Transverse colon (tissue), 4 donors: Measurements from ENCODE around the gene FRYL.

Source experiments
- EP300 ChIP-seq: sonication (generic); formaldehyde crosslinking; IDR thresholded peaks from one replicate; pipeline ENCODE4 v1.6.1; 2017; ENCODE audit warnings: antibody characterized with exemption, low read depth
- POLR2A ChIP-seq: fragments of 450-650 bp; IDR thresholded peaks from one replicate; pipeline ENCODE4 v1.6.1; 2016; ENCODE audit warnings: antibody characterized with exemption, mild to moderate bottlenecking, moderate library complexity
- POLR2AphosphoS5 ChIP-seq, 3 donors: sonication (generic); formaldehyde crosslinking; IDR thresholded peaks; one replicate each; pipeline ENCODE4 v1.6.1; 2016; ENCODE audit warnings: antibody characterized with exemption in 3 of 3
- TF ChIP-seq, protein P1 (sequence below), 5 experiments: fragments of 200-600 bp in 3 of 5; fragments of 450-650 bp in 2 of 5; sonication (generic) in 3 of 5; IDR thresholded peaks; 1 replicate in 2 of 5; 2 replicates in 3 of 5; pipeline ENCODE4 v1.5.1; 2016 to 2017; ENCODE audit warnings: antibody characterized with exemption in 5 of 5, inconsistent platforms in 3 of 5, mild to moderate bottlenecking in 2 of 5, moderate library complexity in 1 of 5

DNA sequence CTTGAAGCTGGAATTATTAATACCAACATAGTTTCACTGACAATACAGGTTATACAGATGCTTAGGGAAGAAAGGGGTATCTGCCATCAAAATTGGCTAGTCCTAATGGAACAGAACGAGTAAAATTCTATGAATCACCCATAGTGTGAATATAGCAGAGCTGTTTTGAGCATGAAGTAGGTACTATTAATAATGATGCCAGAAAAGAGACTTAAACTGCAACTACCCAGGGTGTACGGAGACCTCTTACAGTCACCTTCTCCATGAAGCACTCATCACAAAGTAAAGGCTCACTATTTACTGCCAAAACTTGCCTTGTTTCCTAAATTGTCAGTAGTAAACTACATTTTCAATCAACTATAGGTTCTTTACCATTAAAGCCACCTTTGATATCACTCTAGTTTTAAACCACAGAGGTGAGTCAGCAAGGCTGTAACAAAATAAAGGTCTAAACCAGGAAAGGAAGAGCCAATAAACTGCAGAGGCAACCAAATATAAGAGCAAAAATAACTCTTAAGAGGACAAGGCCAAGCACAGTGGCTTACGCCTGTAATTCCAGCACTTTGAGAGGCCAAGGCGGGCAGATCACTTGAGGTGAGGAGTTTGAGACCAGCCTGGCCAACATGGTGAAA lies 114.4 kb downstream of the FRYL start:
- TF ChIP-seq POLR2AphosphoS5 (IDR thresholded peaks at IDR 0.05) (peak in 1 of 3 donors; percentile 54), EP300 (no peak), POLR2A (peak; percentile 7)
- TF ChIP-seq, protein P1, sequence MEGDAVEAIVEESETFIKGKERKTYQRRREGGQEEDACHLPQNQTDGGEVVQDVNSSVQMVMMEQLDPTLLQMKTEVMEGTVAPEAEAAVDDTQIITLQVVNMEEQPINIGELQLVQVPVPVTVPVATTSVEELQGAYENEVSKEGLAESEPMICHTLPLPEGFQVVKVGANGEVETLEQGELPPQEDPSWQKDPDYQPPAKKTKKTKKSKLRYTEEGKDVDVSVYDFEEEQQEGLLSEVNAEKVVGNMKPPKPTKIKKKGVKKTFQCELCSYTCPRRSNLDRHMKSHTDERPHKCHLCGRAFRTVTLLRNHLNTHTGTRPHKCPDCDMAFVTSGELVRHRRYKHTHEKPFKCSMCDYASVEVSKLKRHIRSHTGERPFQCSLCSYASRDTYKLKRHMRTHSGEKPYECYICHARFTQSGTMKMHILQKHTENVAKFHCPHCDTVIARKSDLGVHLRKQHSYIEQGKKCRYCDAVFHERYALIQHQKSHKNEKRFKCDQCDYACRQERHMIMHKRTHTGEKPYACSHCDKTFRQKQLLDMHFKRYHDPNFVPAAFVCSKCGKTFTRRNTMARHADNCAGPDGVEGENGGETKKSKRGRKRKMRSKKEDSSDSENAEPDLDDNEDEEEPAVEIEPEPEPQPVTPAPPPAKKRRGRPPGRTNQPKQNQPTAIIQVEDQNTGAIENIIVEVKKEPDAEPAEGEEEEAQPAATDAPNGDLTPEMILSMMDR (IDR thresholded peaks at IDR 0.05) = no peak
